HEK293T (cell line): ENCODE results near the gene PRXL2A.
A peak's percentile ranks its signal among the peaks of the same experiment; 100 is the strongest.

Experiments
- CTCF ChIA-PET: fragments of 350-600 bp; formaldehyde crosslinking; extraction: SDS; loops from one replicate; lab custom pipeline; 2021; ENCODE audit warnings: antibody characterized with exemption, inconsistent platforms; lab: Yijun Ruan, JAX
- POLR2A ChIA-PET: fragments of 350-600 bp; formaldehyde crosslinking; extraction: SDS; loops from one replicate; lab custom pipeline; 2020; ENCODE audit warnings: antibody characterized with exemption, inconsistent platforms; lab: Yijun Ruan, JAX
- DNase-seq: peaks from one replicate; pipeline ENCODE4 v3.0.0; 2012; ENCODE audit warnings: mixed read lengths; ENCODE audit errors: extremely low spot score
- ARNT ChIP-seq: fragments of 450-650 bp; IDR thresholded peaks from 2 replicates; pipeline ENCODE4 v1.6.1; 2017; ENCODE audit warnings: mild to moderate bottlenecking
- BHLHE40 ChIP-seq: fragments of 450-650 bp; IDR thresholded peaks from 2 replicates; pipeline ENCODE4 v1.6.1; 2016; ENCODE audit warnings: mild to moderate bottlenecking, moderate library complexity, borderline replicate concordance
- CTBP1 ChIP-seq: fragments of 450-650 bp; IDR thresholded peaks from 2 replicates; pipeline ENCODE4 v1.6.1; 2016; ENCODE audit warnings: borderline replicate concordance
- ELF4 ChIP-seq: fragments of 450-650 bp; IDR thresholded peaks from 2 replicates; pipeline ENCODE4 v1.6.1; 2017; ENCODE audit warnings: antibody characterized with exemption
- FOXA1 ChIP-seq: fragments of 450-650 bp; IDR thresholded peaks from 2 replicates; pipeline ENCODE4 v1.6.1; 2016; ENCODE audit warnings: mild to moderate bottlenecking
- FOXK2 ChIP-seq: fragments of 450-650 bp; IDR thresholded peaks from 2 replicates; pipeline ENCODE4 v1.6.1; 2016; ENCODE audit warnings: mild to moderate bottlenecking
- FOXM1 ChIP-seq: fragments of 450-650 bp; IDR thresholded peaks from 2 replicates; pipeline ENCODE4 v1.6.1; 2017; ENCODE audit warnings: mild to moderate bottlenecking, borderline replicate concordance
- HDGF ChIP-seq: fragments of 450-650 bp; IDR thresholded peaks from 2 replicates; pipeline ENCODE4 v1.6.1; 2017; ENCODE audit warnings: antibody characterized with exemption, borderline replicate concordance
- L3MBTL2 ChIP-seq: fragments of 450-650 bp; conservative IDR thresholded peaks from 2 replicates; pipeline ENCODE4 v1.6.1; 2016; ENCODE audit warnings: mild to moderate bottlenecking
- LEF1 ChIP-seq: fragments of 450-650 bp; IDR thresholded peaks from 2 replicates; pipeline ENCODE4 v1.6.1; 2017; ENCODE audit warnings: mild to moderate bottlenecking, borderline replicate concordance
- NFRKB ChIP-seq: fragments of 450-650 bp; IDR thresholded peaks from 2 replicates; pipeline ENCODE4 v1.6.1; 2016; ENCODE audit warnings: mild to moderate bottlenecking, moderate library complexity
- SP1 ChIP-seq: fragments of 450-650 bp; IDR thresholded peaks from 2 replicates; pipeline ENCODE4 v1.6.1; 2017
- SUZ12 ChIP-seq: fragments of 450-650 bp; IDR thresholded peaks from 2 replicates; pipeline ENCODE4 v1.6.1; 2016; ENCODE audit warnings: mild to moderate bottlenecking
- TARDBP ChIP-seq: fragments of 450-650 bp; IDR thresholded peaks from 2 replicates; pipeline ENCODE4 v1.6.1; 2016
- ZNF384 ChIP-seq: fragments of 450-650 bp; IDR thresholded peaks from 2 replicates; pipeline ENCODE4 v1.6.1; 2016
- TF ChIP-seq, protein P1 (sequence below): fragments of 450-650 bp; IDR thresholded peaks from 2 replicates; pipeline ENCODE4 v1.6.1; 2016

PRXL2A gene

DNA sequence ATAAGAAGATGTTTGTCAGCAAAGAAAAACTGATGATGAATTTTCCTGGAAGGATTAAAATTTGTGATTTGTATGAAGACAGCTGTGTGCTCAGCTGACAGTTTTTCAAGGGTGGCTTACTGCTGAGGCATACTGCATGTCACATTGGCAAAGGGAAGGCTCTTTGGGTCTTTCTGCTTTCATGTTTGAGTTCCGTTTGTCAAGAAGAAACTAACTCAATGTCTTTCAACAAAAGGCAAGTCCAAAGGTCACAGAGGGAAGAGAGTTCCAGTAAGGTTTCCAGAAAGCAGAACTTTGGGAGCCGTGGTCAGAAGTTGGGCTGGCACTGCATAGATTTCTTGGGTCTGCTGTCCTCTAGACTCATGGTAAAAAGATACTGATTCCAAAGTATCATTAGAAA lies 34.8 kb upstream of the PRXL2A start:
- no peak for DNase-seq
- POLR2A ChIA-PET = no interaction called here
- TF ChIP-seq FOXK2 (no peak), L3MBTL2 (no peak), TARDBP (no peak), ZNF384 (no peak), SP1 (no peak), CTBP1 (no peak), FOXA1 (no peak)
- TF ChIP-seq, protein P1, sequence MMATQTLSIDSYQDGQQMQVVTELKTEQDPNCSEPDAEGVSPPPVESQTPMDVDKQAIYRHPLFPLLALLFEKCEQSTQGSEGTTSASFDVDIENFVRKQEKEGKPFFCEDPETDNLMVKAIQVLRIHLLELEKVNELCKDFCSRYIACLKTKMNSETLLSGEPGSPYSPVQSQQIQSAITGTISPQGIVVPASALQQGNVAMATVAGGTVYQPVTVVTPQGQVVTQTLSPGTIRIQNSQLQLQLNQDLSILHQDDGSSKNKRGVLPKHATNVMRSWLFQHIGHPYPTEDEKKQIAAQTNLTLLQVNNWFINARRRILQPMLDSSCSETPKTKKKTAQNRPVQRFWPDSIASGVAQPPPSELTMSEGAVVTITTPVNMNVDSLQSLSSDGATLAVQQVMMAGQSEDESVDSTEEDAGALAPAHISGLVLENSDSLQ = no peak
- CTCF ChIA-PET = no interaction called here

GRCh38 chr10:80379701-80380100 lies 28.6 kb upstream of the PRXL2A start:
- ChIA-PET POLR2A (no interaction called here), CTCF (interaction anchor here (1.2 kb wide), 2 partner anchors 11 to 126 kb away, joined by 3 to 5 read pairs; no protein-coding TSS in a partner anchor)
- DNase-seq = no peak
- TF ChIP-seq L3MBTL2 (no peak), TARDBP (no peak), LEF1 (no peak), FOXK2 (no peak), FOXM1 (no peak), BHLHE40 (no peak), CTBP1 (no peak), ELF4 (no peak), SUZ12 (no peak), ZNF384 (no peak), HDGF (no peak), ARNT (no peak), NFRKB (no peak), SP1 (no peak), FOXA1 (no peak)
- TF ChIP-seq, protein P1 = no peak

- no peak for DNase-seq
- no peak for TF ChIP-seq CTBP1
- TF ChIP-seq, protein P1 = no peak
- TF ChIP-seq ELF4 = no peak
- no peak for TF ChIP-seq TARDBP
- no peak for TF ChIP-seq L3MBTL2
- TF ChIP-seq FOXK2 = no peak
- TF ChIP-seq ZNF384 = no peak
- no peak for TF ChIP-seq ARNT
- TF ChIP-seq BHLHE40 = no peak
- TF ChIP-seq HDGF = no peak
- TF ChIP-seq FOXM1 = no peak
- TF ChIP-seq SUZ12 = no peak
- TF ChIP-seq FOXA1 = no peak
- TF ChIP-seq NFRKB = no peak
- no peak for TF ChIP-seq SP1
- ChIA-PET CTCF (interaction anchor here (1.2 kb wide), 2 partner anchors 11 to 125 kb away, joined by 3 to 5 read pairs; no protein-coding TSS in a partner anchor), POLR2A (no interaction called here)
These were observed 28.2 kb upstream of the PRXL2A start for GRCh38 chr10:80380185-80380584.

- TF ChIP-seq TARDBP = no peak
- TF ChIP-seq ZNF384 = peak; percentile 91
- no peak for TF ChIP-seq L3MBTL2
- TF ChIP-seq NFRKB = no peak
- TF ChIP-seq SUZ12 = no peak
- TF ChIP-seq HDGF = no peak
- no peak for TF ChIP-seq BHLHE40
- POLR2A ChIA-PET = no interaction called here
- peak; percentile 41 for DNase-seq
- CTCF ChIA-PET = interaction anchor here (0.6 to 2.1 kb wide), 10 partner anchors 14 to 1547 kb away, joined by 3 to 12 read pairs (median 4); no protein-coding TSS in a partner anchor
These were observed 25.4 kb upstream of the PRXL2A start for GRCh38 chr10:80382989-80383388.

- ChIA-PET CTCF (interaction anchor here (1.0 to 1.8 kb wide), 2 partner anchors 11 to 13 kb away, joined by 3 to 5 read pairs; no protein-coding TSS in a partner anchor), POLR2A (interaction anchor here (1.0 kb wide), 1 partner anchor 17 kb away, joined by 3 read pairs; the partner anchor contains the start of gene PRXL2A)
- TF ChIP-seq SP1 (no peak), NFRKB (no peak), HDGF (no peak), L3MBTL2 (no peak)
- DNase-seq = no peak
These were observed 17.6 kb upstream of the PRXL2A start for GRCh38 chr10:80390740-80391139.

GRCh38 chr10:80392250-80392649 lies 16.1 kb upstream of the PRXL2A start:
- CTCF ChIA-PET = no interaction called here
- no peak for DNase-seq
- POLR2A ChIA-PET = interaction anchor here (1.1 kb wide), 1 partner anchor 16 kb away, joined by 4 read pairs; the partner anchor contains the start of gene PRXL2A
- TF ChIP-seq FOXA1 = no peak
- TF ChIP-seq FOXK2 = no peak

- ChIA-PET POLR2A (no interaction called here), CTCF (interaction anchor here (0.6 kb wide), 1 partner anchor 16 kb away, joined by 3 read pairs; no protein-coding TSS in a partner anchor)
- no peak for TF ChIP-seq HDGF
- no peak for TF ChIP-seq FOXM1
- no peak for DNase-seq
These were observed 13.9 kb upstream of the PRXL2A start for GRCh38 chr10:80394358-80394916.
